ENCODE results near the gene RPS25.

The RPS25 gene

GRCh38 chr11:119029069-119029339 lies 10.9 kb upstream of the RPS25 start:
- no peak for ATAC-seq
- TF ChIP-seq BACH2 (CRISPR knock-in tag; IDR thresholded peaks at IDR 0.05; ENCODE audit: borderline replicate concordance) (no peak), TSHZ2 (CRISPR knock-in tag; IDR thresholded peaks at IDR 0.05) (no peak), RARB (CRISPR knock-in tag; IDR thresholded peaks at IDR 0.05) (no peak), ZNF8 (CRISPR knock-in tag; IDR thresholded peaks at IDR 0.05) (no peak), CSRNP3 (CRISPR knock-in tag; IDR thresholded peaks at IDR 0.05) (no peak), PPARA (CRISPR knock-in tag; IDR thresholded peaks at IDR 0.05; ENCODE audit: borderline replicate concordance) (no peak), ZFP3 (CRISPR knock-in tag; IDR thresholded peaks at IDR 0.05) (no peak), OSR1 (CRISPR knock-in tag; IDR thresholded peaks at IDR 0.05) (no peak), TCF4 (CRISPR knock-in tag; IDR thresholded peaks at IDR 0.05; ENCODE audit: borderline replicate concordance) (no peak), POU6F1 (CRISPR knock-in tag; IDR thresholded peaks at IDR 0.05; ENCODE audit: borderline replicate concordance, low read depth) (no peak), ARNTL (CRISPR knock-in tag; IDR thresholded peaks at IDR 0.05; ENCODE audit: borderline replicate concordance, low read depth) (no peak), ZNF70 (CRISPR knock-in tag; IDR thresholded peaks at IDR 0.05) (no peak), CREB5 (CRISPR knock-in tag; IDR thresholded peaks at IDR 0.05; ENCODE audit: low read depth) (no peak), TOX (CRISPR knock-in tag; IDR thresholded peaks at IDR 0.05; ENCODE audit: borderline replicate concordance) (no peak), ESRRG (CRISPR knock-in tag; IDR thresholded peaks at IDR 0.05) (no peak), PATZ1 (CRISPR knock-in tag; IDR thresholded peaks at IDR 0.05; ENCODE audit: borderline replicate concordance) (no peak), ISL1 (CRISPR knock-in tag; IDR thresholded peaks at IDR 0.05) (no peak), SNAI2 (CRISPR knock-in tag; IDR thresholded peaks at IDR 0.05) (no peak)

GRCh38 chr11:119028346-119029068 lies 10.4 kb upstream of the RPS25 start:
- no peak for ATAC-seq
- no peak for TF ChIP-seq CSRNP3 (CRISPR knock-in tag; IDR thresholded peaks at IDR 0.05)

Data from SK-N-SH treated with all-trans-retinoic acid at 6 μM for 48 hours (cell line).